WERI-Rb-1 (cell line): ENCODE data around the gene TMPRSS11D.

Source experiments
- DNase-seq: peaks from one replicate; pipeline ENCODE4 v3.0.0-alpha.2; 2020
- H3K27ac ChIP-seq: fragments of 250-450 bp; sonication (Bioruptor Pico); 2 replicates; pipeline ENCODE4 v1.5.1; 2020; ENCODE audit warnings: mild to moderate bottlenecking, moderate library complexity
- H3K27me3 ChIP-seq: fragments of 250-450 bp; sonication (Bioruptor Pico); 2 replicates; pipeline ENCODE4 v1.5.1; 2021; ENCODE audit warnings: mild to moderate bottlenecking, low read depth, moderate library complexity; ENCODE audit not compliant: insufficient read depth, severe bottlenecking
- H3K36me3 ChIP-seq: fragments of 250-450 bp; sonication (Bioruptor Pico); 2 replicates; pipeline ENCODE4 v1.5.1; 2020; ENCODE audit warnings: mild to moderate bottlenecking, moderate library complexity
- H3K4me3 ChIP-seq: 2 replicates; pipeline ENCODE4 v1.5.1; 2011; ENCODE audit warnings: low read depth, mild to moderate bottlenecking, control low read depth, low read length
- H3K9me3 ChIP-seq: fragments of 250-450 bp; sonication (Bioruptor Pico); 2 replicates; pipeline ENCODE4 v1.5.1; 2021; ENCODE audit warnings: mild to moderate bottlenecking, moderate library complexity; ENCODE audit not compliant: severe bottlenecking
- CTCF ChIP-seq: IDR thresholded peaks from 2 replicates; pipeline ENCODE4 v1.5.1; 2011; ENCODE audit warnings: low read depth, mild to moderate bottlenecking, control low read depth, inconsistent platforms, low read length

Gene TMPRSS11D

GRCh38 chr4:67886281-67886680, 2.5 kb upstream of the TMPRSS11D start:
- H3K27me3 ChIP-seq: no peaks in the 10 kb centered on the region
- H3K4me3 ChIP-seq: no peak overlapping the region
- no peak for DNase-seq
- H3K27ac ChIP-seq: no peak overlapping the region
- no peak for TF ChIP-seq CTCF
- H3K9me3 ChIP-seq: no peaks in the 10 kb centered on the region
- no peaks in the 10 kb centered on the region for H3K36me3 ChIP-seq

GRCh38 chr4:67885762-67886161, 2.0 kb upstream of the TMPRSS11D start:
- Histone ChIP-seq H3K4me3 (no peak overlapping the region), H3K27me3 (no peaks in the 10 kb centered on the region), H3K9me3 (no peaks in the 10 kb centered on the region), H3K36me3 (no peaks in the 10 kb centered on the region), H3K27ac (no peak overlapping the region)
- no peak for DNase-seq
- TF ChIP-seq CTCF: no peak

- no peaks in the 10 kb centered on the region for H3K36me3 ChIP-seq
- no peaks in the 10 kb centered on the region for H3K9me3 ChIP-seq
- TF ChIP-seq CTCF: no peak
- no peaks in the 10 kb centered on the region for H3K27me3 ChIP-seq
- no peak for DNase-seq
- no peak overlapping the region for H3K4me3 ChIP-seq
- H3K27ac ChIP-seq: no peak overlapping the region
These were observed 899 bp upstream of the TMPRSS11D start for GRCh38 chr4:67884701-67885100.

GRCh38 chr4:67883458-67883857, 344 bp downstream of the TMPRSS11D start:
- Histone ChIP-seq H3K36me3 (no peaks in the 10 kb centered on the region), H3K9me3 (no peaks in the 10 kb centered on the region), H3K27me3 (no peaks in the 10 kb centered on the region), H3K27ac (no peak overlapping the region), H3K4me3 (no peak overlapping the region)
- no peak for TF ChIP-seq CTCF
- DNase-seq: no peak

GRCh38 chr4:67880866-67881610, 2.8 kb downstream of the TMPRSS11D start:
- Histone ChIP-seq H3K36me3 (no peaks in the 10 kb centered on the region), H3K27ac (no peak overlapping the region), H3K4me3 (no peak overlapping the region), H3K27me3 (no peaks in the 10 kb centered on the region), H3K9me3 (no peaks in the 10 kb centered on the region)
- DNase-seq: no peak
- no peak for TF ChIP-seq CTCF

GRCh38 chr4:67879486-67879885, 4.3 kb downstream of the TMPRSS11D start:
- Histone ChIP-seq H3K9me3 (no peaks in the 10 kb centered on the region), H3K4me3 (no peak overlapping the region), H3K27me3 (no peaks in the 10 kb centered on the region), H3K27ac (no peak overlapping the region), H3K36me3 (no peaks in the 10 kb centered on the region)
- no peak for DNase-seq
- no peak for TF ChIP-seq CTCF
